NT2/D1 (cell line): ENCODE measurements around the gene ARL15.

Experiments
- SUZ12 ChIP-seq: IDR thresholded peaks from 2 replicates; pipeline ENCODE4 v1.6.1; 2011; ENCODE audit not compliant: insufficient read length, insufficient read depth; ENCODE audit errors: extremely low read depth
- ZNF274 ChIP-seq: IDR thresholded peaks from 2 replicates; pipeline ENCODE4 v1.6.1; 2011; ENCODE audit warnings: mild to moderate bottlenecking, low read depth, low read length

GRCh38 chr5:53929152-53929551 is 381.2 kb downstream of the ARL15 start:
- TF ChIP-seq SUZ12 (no peak), ZNF274 (no peak)
